SK-N-SH (cell line): Measurements from ENCODE around the gene LRRC51. TPM values are rescaled to one million over a fixed set of nuclear protein-coding genes. Genes with fewer than 3 reads are reported as not detected.

Source experiments
- CTCF ChIA-PET: fragments of 300-600, 350-600 bp; formaldehyde crosslinking; extraction: SDS; loops from one replicate; lab custom pipeline; 2021; lab: Yijun Ruan, JAX
- POLR2A ChIA-PET: fragments of 350-600 bp; sonication (Branson Sonifier 250); formaldehyde crosslinking; extraction: SDS; loops from one replicate; lab custom pipeline; 2020; ENCODE audit warnings: antibody characterized with exemption, inconsistent platforms; lab: Yijun Ruan, JAX
- DNase-seq: peaks from one replicate; pipeline ENCODE4 v3.0.0; 2012
- H2AFZ ChIP-seq: fragments of 200-600 bp; sonication (generic); 2 replicates; pipeline ENCODE4 v1.8.1; 2016; ENCODE audit warnings: antibody characterized with exemption, mild to moderate bottlenecking, low read depth
- H3F3A ChIP-seq: fragments of 200-600 bp; sonication (generic); replicated peaks from 2 replicates; pipeline ENCODE3; 2016; ENCODE audit warnings: antibody characterized with exemption, mild to moderate bottlenecking; ENCODE audit not compliant: insufficient read depth
- H3K27ac ChIP-seq, 2 experiments: fragments of 200-500 bp in 1 of 2; fragments of 200-600 bp in 1 of 2; sonication (Bioruptor generic) in 1 of 2; sonication (generic), shearing (Covaris generic) in 1 of 2; 2 replicates each; pipeline versions ENCODE4 v1.5.1 to v1.6.1; 2014 to 2016; ENCODE audit warnings: low read depth in 2 of 2, inconsistent platforms in 1 of 2, low read length in 1 of 2, mild to moderate bottlenecking in 1 of 2, mixed read lengths in 1 of 2
- H3K27me3 ChIP-seq: fragments of 200-600 bp; sonication (generic), shearing (Covaris generic); 2 replicates; pipeline ENCODE4 v1.6.1; 2016; ENCODE audit warnings: mixed run types; ENCODE audit not compliant: insufficient read depth
- H3K36me3 ChIP-seq, 2 experiments: fragments of 200-500 bp in 1 of 2; fragments of 200-600 bp in 1 of 2; sonication (Bioruptor generic) in 1 of 2; sonication (generic) in 1 of 2; replicated peaks in 1 of 2; 2 replicates each; pipeline versions ENCODE3 to v1.5.1; 2014 to 2016; ENCODE audit warnings: low read length in 1 of 2, mild to moderate bottlenecking in 1 of 2; ENCODE audit not compliant: insufficient read depth in 2 of 2, control insufficient read depth in 1 of 2
- H3K4me1 ChIP-seq, 2 experiments: fragments of 200-500 bp in 1 of 2; fragments of 200-600 bp in 1 of 2; sonication (Bioruptor generic) in 1 of 2; sonication (generic), shearing (Covaris generic) in 1 of 2; 2 replicates each; pipeline versions ENCODE4 v1.5.1 to v1.6.1; 2014 to 2016; ENCODE audit warnings: low read depth in 1 of 2, low read length in 1 of 2, mixed run types in 1 of 2; ENCODE audit not compliant: insufficient read depth in 2 of 2, control insufficient read depth in 1 of 2
- H3K4me2 ChIP-seq: fragments of 200-600 bp; sonication (generic), shearing (Covaris generic); 2 replicates; pipeline ENCODE4 v1.6.1; 2017; ENCODE audit warnings: mixed run types
- H3K4me3 ChIP-seq, 2 experiments: fragments of 200-500 bp in 1 of 2; fragments of 200-600 bp in 1 of 2; sonication (Bioruptor generic) in 1 of 2; sonication (generic), shearing (Covaris generic) in 1 of 2; 2 replicates each; pipeline versions ENCODE4 v1.5.1 to v1.8.1; 2014 to 2016; ENCODE audit warnings: low read depth in 2 of 2, inconsistent platforms in 1 of 2, low read length in 1 of 2, mild to moderate bottlenecking in 1 of 2, mixed read lengths in 1 of 2, moderate library complexity in 1 of 2
- H3K79me2 ChIP-seq: fragments of 200-600 bp; sonication (generic); 2 replicates; pipeline ENCODE4 v1.8.1; 2017; ENCODE audit warnings: mild to moderate bottlenecking; ENCODE audit not compliant: insufficient read depth
- H3K9ac ChIP-seq: fragments of 200-600 bp; sonication (generic); 2 replicates; pipeline ENCODE4 v1.6.1; 2017; ENCODE audit warnings: mixed run types
- H3K9me2 ChIP-seq: fragments of 200-600 bp; sonication (generic); 2 replicates; pipeline ENCODE4 v1.6.1; 2017; ENCODE audit warnings: mixed run types
- H3K9me3 ChIP-seq: fragments of 200-600 bp; sonication (generic); 2 replicates; pipeline ENCODE4 v1.6.1; 2017; ENCODE audit warnings: mixed run types, mild to moderate bottlenecking, moderate library complexity
- H4K20me1 ChIP-seq: fragments of 200-600 bp; sonication (generic); 2 replicates; pipeline ENCODE4 v1.6.1; 2017; ENCODE audit warnings: mild to moderate bottlenecking, mixed run types; ENCODE audit not compliant: insufficient read depth
- GATA2 ChIP-seq: sonication (generic); formaldehyde crosslinking; IDR thresholded peaks from 2 replicates; pipeline ENCODE4 v1.5.0; 2020; ENCODE audit warnings: mild to moderate bottlenecking, missing genetic modification reagents
- IRF3 ChIP-seq: fragments of 150-350 bp; IDR thresholded peaks from 2 replicates; pipeline ENCODE4 v1.6.1; 2016; ENCODE audit warnings: mild to moderate bottlenecking, low read depth, low read length
- MXI1 ChIP-seq: IDR thresholded peaks from 2 replicates; pipeline ENCODE4 v1.6.1; 2012; ENCODE audit warnings: mild to moderate bottlenecking, low read depth, low read length, improper control_type of control experiment
- NFIC ChIP-seq: IDR thresholded peaks from 2 replicates; pipeline ENCODE4 v1.4.0; 2012; ENCODE audit warnings: borderline replicate concordance
- POLR2AphosphoS5 ChIP-seq: IDR thresholded peaks from 2 replicates; pipeline ENCODE4 v1.6.1; 2012; ENCODE audit warnings: low read depth, low read length
- REST ChIP-seq: IDR thresholded peaks from 2 replicates; pipeline ENCODE4 v1.6.1; 2012; ENCODE audit warnings: mild to moderate bottlenecking, low read depth, low read length, moderate library complexity
- RXRA ChIP-seq: IDR thresholded peaks from 2 replicates; pipeline ENCODE4 v1.4.0; 2012; ENCODE audit warnings: low read depth, mild to moderate bottlenecking, borderline replicate concordance
- SIN3A ChIP-seq: IDR thresholded peaks from 2 replicates; pipeline ENCODE4 v1.6.1; 2012; ENCODE audit warnings: low read depth, mild to moderate bottlenecking, low read length, moderate library complexity, borderline replicate concordance
- USF1 ChIP-seq: IDR thresholded peaks from 2 replicates; pipeline ENCODE4 v1.4.0; 2012; ENCODE audit warnings: low read depth, borderline replicate concordance
- YY1 ChIP-seq: IDR thresholded peaks from 2 replicates; pipeline ENCODE4 v1.4.0; 2012; ENCODE audit warnings: low read depth, mild to moderate bottlenecking
- WGBS: methylation state at CpG from one replicate; pipeline ENCODE4 v1.1.6; 2017; ENCODE audit warnings: low lambda C conversion rate; 5-methylcytosine and 5-hydroxymethylcytosine counted together
- polyA plus RNA-seq, 3 experiments: library from polyadenylated mRNA; depleted of rRNA; stranded (reverse); fragments of >200 nt; gene quantifications; 2 replicates each; pipeline ENCODE4 v1.2.3, GENCODE V29; 2012

Gene LRRC51
- polyA plus RNA-seq, 1 of the 3 experiments (the other 2 are of a cell fraction), result 7.3 TPM

GRCh38 chr11:72102162-72102561 is 21.5 kb downstream of the LRRC51 start:
- H3K36me3 ChIP-seq, result peaks cover 9 to 39% of the 10 kb centered on the region in 2 experiments
- peak overlapping the region; percentile 89 to 97; a peak in 3 of 4 replicates for H3K27ac ChIP-seq
- no peaks in the 10 kb centered on the region for H3K27me3 ChIP-seq
- peak overlapping the region; percentile 96 for H3K4me2 ChIP-seq
- H3K79me2 ChIP-seq, result peaks cover 42% of the 10 kb centered on the region
- H3K9me2 ChIP-seq, result no peaks in the 10 kb centered on the region
- no peaks in the 10 kb centered on the region for H4K20me1 ChIP-seq
- ChIA-PET CTCF (interaction anchor here (0.6 to 16.4 kb wide), 11 partner anchors 9 to 378 kb away, joined by 3 to 416 read pairs (median 5); partner anchors contain the start of gene CLPB), POLR2A (interaction anchor here (2.3 kb wide), 1 partner anchor 10 kb away, joined by 11 read pairs; the partner anchor contains the start of gene ANAPC15)
- peak overlapping the region; percentile 88 to 89 for H3K4me3 ChIP-seq
- TF ChIP-seq NFIC (no peak), MXI1 (no peak), REST (no peak)
- TF ChIP-seq, all 33 proteins: peak for 0
- Histone ChIP-seq H3K9me3 (no peaks in the 10 kb centered on the region), H3K9ac (peak overlapping the region; percentile 93), H2AFZ (no peak overlapping the region), H3K4me1 (peaks cover 4 to 28% of the 10 kb centered on the region in 2 experiments; a peak in 2 of 4 replicates), H3F3A (peaks cover 9% of the 10 kb centered on the region)
- 30% methylated on average over 4 of the region's 4 CpGs for WGBS
- DNase-seq, result no peak

- CTCF ChIA-PET, result interaction anchor here (0.9 to 16.4 kb wide), 9 partner anchors 12 to 331 kb away, joined by 3 to 416 read pairs (median 5); partner anchors contain the start of gene CLPB
- Histone ChIP-seq H2AFZ (peak overlapping the region; percentile 48; the same call in 1 of the 2 replicates), H3F3A (peaks cover 9% of the 10 kb centered on the region), H3K4me3 (peak overlapping the region; percentile 88 to 89), H3K9me2 (no peaks in the 10 kb centered on the region), H3K9me3 (no peaks in the 10 kb centered on the region), H3K27me3 (no peaks in the 10 kb centered on the region), H3K36me3 (peaks cover 4 to 35% of the 10 kb centered on the region in 2 experiments), H3K4me1 (peaks cover 4 to 28% of the 10 kb centered on the region in 2 experiments; a peak in 2 of 4 replicates), H3K79me2 (peaks cover 42% of the 10 kb centered on the region), H4K20me1 (no peaks in the 10 kb centered on the region), H3K27ac (peak overlapping the region; percentile 89 to 97), H3K9ac (peak overlapping the region; percentile 93), H3K4me2 (peak overlapping the region; percentile 96)
- POLR2A ChIA-PET, result interaction anchor here (2.3 kb wide), 1 partner anchor 10 kb away, joined by 11 read pairs; the partner anchor contains the start of gene ANAPC15
- no peak for DNase-seq
- TF ChIP-seq NFIC (no peak), SIN3A (no peak), YY1 (no peak), POLR2AphosphoS5 (no peak), RXRA (no peak), GATA2 (CRISPR knock-in tag) (no peak), MXI1 (no peak), USF1 (no peak), REST (no peak), IRF3 (no peak)
- 0% methylated on average over 9 of the region's 9 CpGs for WGBS
These were observed 21.9 kb downstream of the LRRC51 start for GRCh38 chr11:72102631-72102945.
